Stomach smooth muscle (tissue), 2 donors: ENCODE results near the gene TPCN2.
A peak's percentile ranks its signal among the peaks of the same experiment; 100 is the strongest.

Experiments
- H3K27ac ChIP-seq: one replicate; pipeline ENCODE4 v1.7.0; 2013; ENCODE audit warnings: mild to moderate bottlenecking, low read length, inconsistent platforms
- H3K27me3 ChIP-seq, 2 donors: one replicate each; pipeline ENCODE4 v1.7.0; 2013; ENCODE audit warnings: low read length in 2 of 2; ENCODE audit not compliant: insufficient read depth in 2 of 2, control insufficient read depth in 1 of 2
- H3K36me3 ChIP-seq, 2 donors: one replicate each; pipeline ENCODE4 v1.7.0; 2013; ENCODE audit warnings: low read length in 2 of 2; ENCODE audit not compliant: control insufficient read depth in 2 of 2, insufficient read depth in 2 of 2
- H3K4me1 ChIP-seq: one replicate; pipeline ENCODE4 v1.7.0; 2013; ENCODE audit warnings: low read length; ENCODE audit not compliant: control insufficient read depth, insufficient read depth
- H3K4me3 ChIP-seq, 2 donors: one replicate each; pipeline ENCODE4 v1.7.0; 2013; ENCODE audit warnings: low read length in 2 of 2
- H3K9ac ChIP-seq, 2 donors: one replicate each; pipeline ENCODE4 v1.7.0; 2013; ENCODE audit warnings: low read length in 2 of 2, mild to moderate bottlenecking in 1 of 2
- H3K9me3 ChIP-seq, 2 donors: one replicate each; pipeline ENCODE4 v1.7.0; 2013; ENCODE audit warnings: low read length in 2 of 2; ENCODE audit not compliant: control insufficient read depth in 2 of 2
- donor health status: healthy.
- donor health status: Pancreatic carcinoma.

The TPCN2 gene

DNA sequence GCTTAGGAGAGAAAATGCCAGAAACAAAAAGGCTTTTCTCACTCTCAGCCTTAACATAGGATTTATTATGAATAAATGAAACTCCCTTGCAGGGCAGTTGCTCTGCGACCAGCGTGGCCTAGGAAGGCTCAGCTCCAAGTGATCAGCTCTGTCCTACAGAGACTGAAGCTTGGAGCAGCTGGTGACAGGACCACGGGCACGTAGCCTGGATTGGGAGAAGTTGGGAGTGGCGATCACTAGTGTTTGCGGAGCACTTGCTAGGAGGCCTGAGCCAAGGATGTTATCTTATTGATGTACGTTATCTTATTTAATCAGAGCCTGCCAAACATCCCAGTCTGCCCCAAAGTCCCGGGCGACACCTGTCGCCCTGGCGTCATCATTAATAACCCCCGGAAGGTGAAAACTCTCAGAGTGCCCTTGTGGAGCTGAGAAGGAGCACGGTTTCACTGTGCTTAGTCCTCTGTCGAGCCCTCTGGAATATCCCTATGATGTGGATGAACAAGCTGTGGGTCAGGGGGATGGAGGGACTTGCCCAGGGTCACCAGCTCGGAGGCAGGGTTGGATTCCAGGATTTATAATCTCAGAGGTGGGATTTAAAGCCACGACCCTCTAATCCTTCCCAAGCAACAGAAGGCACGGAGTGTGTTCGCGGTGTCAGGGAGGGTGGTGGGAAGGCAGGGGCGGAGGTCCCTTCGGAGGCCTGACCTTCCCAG is 66.2 kb downstream of the TPCN2 start:
- no peaks in the 10 kb centered on the region for H3K27me3 ChIP-seq
- H3K9me3 ChIP-seq = peaks cover 0 to 4% of the 10 kb centered on the region in 2 donors
- no peak overlapping the region for H3K9ac ChIP-seq
- peaks cover 0 to 5% of the 10 kb centered on the region in 2 donors for H3K36me3 ChIP-seq
- no peak overlapping the region for H3K27ac ChIP-seq
- no peak overlapping the region for H3K4me3 ChIP-seq
- H3K4me1 ChIP-seq = no peaks in the 10 kb centered on the region

DNA sequence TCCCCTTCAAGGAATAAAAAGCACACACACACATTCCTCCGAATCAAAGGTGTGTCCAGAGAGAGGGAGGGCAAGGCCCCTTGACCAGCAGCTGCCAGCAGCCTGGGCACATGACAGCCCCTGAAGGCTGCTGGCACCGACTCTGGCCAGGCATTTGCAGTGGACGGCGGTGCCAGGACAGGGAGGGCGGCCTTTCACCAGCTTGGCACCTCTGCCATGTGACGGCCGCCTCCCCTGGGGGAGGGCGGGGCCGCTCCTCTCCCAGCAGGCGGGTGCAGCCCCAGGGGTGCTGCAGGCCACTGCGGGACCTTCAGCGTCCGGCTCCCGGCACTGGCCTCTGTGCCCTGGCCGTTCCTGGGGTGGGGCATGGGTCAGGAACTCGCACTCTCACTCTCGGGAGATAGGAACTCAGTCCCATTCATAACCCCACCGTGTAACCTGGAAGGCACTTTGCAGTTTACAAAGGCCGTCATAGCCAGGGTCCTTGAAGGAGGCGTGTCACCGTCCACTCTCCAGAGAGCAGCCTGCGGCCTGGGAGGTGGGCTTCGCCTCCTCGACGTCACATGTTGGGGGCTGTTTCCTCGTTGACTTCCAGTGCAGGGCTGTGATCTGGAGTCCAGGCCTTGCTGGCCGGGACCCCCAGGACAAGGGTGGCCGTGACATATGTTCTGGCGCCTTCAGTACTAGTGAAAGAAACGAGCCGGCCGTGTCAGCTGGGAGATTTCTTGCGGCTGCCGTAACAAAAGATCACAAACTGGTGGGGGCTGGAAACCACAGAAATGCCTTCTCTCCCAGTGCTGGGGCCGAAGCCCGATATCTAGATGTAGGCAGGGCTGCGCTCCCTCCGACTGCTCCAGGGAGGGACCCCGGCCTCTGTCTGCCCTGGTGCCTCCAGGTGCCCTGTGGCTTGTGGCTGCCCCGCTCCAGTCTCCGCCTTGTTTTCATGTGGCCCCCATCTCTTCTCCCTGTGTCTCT is 67.1 kb downstream of the TPCN2 start:
- H3K27me3 ChIP-seq = no peaks in the 10 kb centered on the region
- no peak overlapping the region for H3K27ac ChIP-seq
- H3K9ac ChIP-seq = no peak overlapping the region
- H3K4me1 ChIP-seq = no peaks in the 10 kb centered on the region
- H3K9me3 ChIP-seq = peaks cover 0 to 4% of the 10 kb centered on the region in 2 donors
- peaks cover 0 to 5% of the 10 kb centered on the region in 2 donors for H3K36me3 ChIP-seq
- H3K4me3 ChIP-seq = no peak overlapping the region

DNA sequence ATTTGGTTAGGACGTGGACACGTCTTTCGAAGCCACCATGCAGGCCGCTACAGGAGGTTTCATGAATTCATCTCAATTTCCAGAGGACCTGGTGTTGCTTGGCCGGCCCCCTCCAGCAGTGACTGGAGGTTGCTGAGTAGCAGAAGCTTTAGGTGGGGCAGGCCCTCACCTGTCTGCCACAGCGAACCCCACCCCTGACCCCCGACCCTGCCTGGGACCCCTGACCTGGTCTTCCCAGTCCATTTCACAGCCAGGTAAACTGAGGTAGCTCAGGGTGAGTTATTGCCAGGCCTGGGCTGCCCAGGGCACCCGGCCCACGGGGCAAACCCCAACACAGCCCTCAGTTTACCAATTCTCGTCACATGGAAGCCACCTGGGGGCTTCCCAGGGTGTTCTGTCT is 67.9 kb downstream of the TPCN2 start:
- no peaks in the 10 kb centered on the region for H3K27me3 ChIP-seq
- H3K4me1 ChIP-seq = no peaks in the 10 kb centered on the region
- H3K4me3 ChIP-seq = no peak overlapping the region
- no peak overlapping the region for H3K9ac ChIP-seq
- peaks cover 0 to 5% of the 10 kb centered on the region in 2 donors for H3K36me3 ChIP-seq
- peaks cover 0 to 4% of the 10 kb centered on the region in 2 donors for H3K9me3 ChIP-seq
- no peak overlapping the region for H3K27ac ChIP-seq

DNA sequence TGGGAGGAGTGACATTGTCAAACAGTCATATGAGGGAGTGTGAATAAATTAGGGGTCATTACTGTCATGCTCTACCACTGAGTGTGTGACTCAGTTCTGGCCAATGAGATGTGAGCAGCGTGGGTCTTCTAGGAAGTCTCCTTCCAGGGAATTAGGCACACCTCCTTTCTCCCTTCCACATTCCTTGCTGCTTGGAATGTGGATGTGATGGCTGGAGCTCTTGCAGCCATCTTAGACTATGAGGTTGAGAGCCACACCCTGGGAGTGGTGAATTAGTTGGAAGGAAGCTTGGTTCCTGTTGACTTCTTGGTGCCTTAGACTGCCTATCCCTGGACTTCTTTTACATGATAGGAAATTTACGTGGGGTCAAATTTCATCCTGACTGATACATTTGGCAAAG is 70.5 kb downstream of the TPCN2 start:
- H3K36me3 ChIP-seq = peaks cover 0 to 5% of the 10 kb centered on the region in 2 donors
- peaks cover 0 to 4% of the 10 kb centered on the region in 2 donors for H3K9me3 ChIP-seq
- peaks cover 14% of the 10 kb centered on the region for H3K4me1 ChIP-seq
- H3K27me3 ChIP-seq = no peaks in the 10 kb centered on the region
- H3K27ac ChIP-seq = no peak overlapping the region
- H3K4me3 ChIP-seq = no peak overlapping the region
- H3K9ac ChIP-seq = no peak overlapping the region

DNA sequence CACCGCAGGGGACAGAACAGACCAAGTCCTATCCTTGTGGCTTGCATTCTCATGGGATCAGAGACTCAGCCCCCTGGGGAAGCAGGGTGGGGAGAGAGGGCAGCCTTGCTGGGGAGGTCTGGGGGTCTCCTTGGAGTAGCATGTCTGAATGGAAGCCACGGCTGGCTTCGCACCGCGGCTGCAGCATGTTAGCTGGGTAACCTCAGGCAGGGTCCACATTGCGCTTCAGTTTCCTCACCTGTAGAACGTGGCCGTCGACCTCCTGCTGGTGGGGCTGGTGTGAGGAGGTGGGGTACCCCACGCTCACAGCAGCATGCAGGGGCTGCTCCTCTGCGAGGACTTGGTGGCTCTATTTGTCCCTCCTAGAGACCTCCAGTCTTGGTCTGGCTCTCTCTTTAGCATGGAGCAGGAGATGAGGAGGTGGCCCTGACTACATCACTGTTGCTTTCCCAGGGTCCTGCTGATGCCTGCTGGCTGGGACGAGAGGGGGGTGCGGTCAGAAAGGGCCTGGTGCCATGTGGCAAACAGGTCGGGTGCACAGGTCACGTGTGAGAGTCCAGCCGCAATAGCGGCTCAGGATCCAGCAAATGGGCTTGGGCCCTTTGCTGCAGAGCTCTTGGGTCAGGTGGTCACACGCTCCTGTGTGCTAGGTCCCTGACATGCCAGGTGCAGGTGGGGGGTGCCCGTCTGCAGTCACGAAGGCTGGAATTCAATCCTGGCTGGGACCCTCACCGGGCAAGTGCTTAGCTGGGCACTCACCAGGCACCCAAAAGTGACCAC is 71.6 kb downstream of the TPCN2 start:
- H3K27ac ChIP-seq = no peak overlapping the region
- H3K4me3 ChIP-seq = no peak overlapping the region
- peaks cover 0 to 4% of the 10 kb centered on the region in 2 donors for H3K9me3 ChIP-seq
- H3K9ac ChIP-seq = no peak overlapping the region
- H3K36me3 ChIP-seq = peaks cover 0 to 5% of the 10 kb centered on the region in 2 donors
- H3K4me1 ChIP-seq = peaks cover 14% of the 10 kb centered on the region
- no peaks in the 10 kb centered on the region for H3K27me3 ChIP-seq

DNA sequence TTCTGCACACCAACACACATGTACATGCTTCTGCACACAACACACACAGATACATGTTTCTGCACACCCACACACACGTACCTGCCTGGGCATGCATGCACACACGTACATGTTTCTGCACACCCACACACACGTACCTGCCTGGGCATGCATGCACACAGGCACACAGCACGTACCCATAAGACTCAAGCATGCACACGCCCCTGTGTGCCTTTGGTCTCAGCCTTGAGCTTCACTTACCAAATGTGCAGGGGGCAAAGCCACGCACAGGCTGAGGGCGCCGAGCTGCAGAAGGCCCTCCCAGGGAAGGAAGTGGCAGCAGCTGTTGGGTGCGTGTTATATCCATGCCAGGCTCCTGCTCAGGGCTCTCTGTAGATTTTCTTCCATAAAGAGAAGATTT is 72.3 kb downstream of the TPCN2 start:
- H3K4me1 ChIP-seq = peaks cover 14% of the 10 kb centered on the region
- no peak overlapping the region for H3K27ac ChIP-seq
- peaks cover 0 to 5% of the 10 kb centered on the region in 2 donors for H3K36me3 ChIP-seq
- no peak overlapping the region for H3K4me3 ChIP-seq
- peaks cover 0 to 4% of the 10 kb centered on the region in 2 donors for H3K9me3 ChIP-seq
- no peaks in the 10 kb centered on the region for H3K27me3 ChIP-seq
- no peak overlapping the region for H3K9ac ChIP-seq

DNA sequence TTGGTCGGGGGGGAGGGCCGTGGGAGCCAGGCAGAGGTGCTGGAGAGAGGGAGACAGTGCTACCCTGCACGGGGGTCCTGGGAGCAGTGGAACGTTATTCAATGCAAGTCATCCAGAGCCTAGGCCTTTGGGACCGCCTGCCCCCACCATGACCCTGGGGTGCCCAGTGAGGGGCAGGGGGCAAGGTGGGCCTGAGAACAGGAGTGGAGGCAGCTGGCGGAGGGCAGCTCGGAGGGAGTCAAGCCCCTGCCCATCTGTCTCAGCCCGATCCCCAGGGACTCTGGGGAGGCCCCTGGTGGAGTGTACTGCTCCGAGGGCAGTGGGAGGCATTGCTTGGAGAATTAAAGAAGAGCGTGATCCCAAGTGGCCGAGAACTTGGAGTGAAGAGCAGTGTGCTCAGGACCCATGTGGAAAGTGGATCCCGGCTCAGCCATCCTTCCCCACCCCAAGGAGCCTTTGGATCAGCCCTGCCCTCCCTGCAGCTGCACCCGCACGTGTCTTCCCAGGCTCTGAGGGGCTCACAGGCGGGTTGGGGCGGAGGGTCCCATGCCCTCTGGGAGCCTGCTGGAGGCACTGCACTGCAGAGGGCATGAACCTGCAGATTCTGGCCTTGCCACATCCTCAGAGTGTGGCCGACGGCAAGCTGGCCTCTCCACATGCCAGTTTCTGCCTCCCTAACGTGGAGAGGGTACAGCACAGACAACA is 73.0 kb downstream of the TPCN2 start:
- H3K36me3 ChIP-seq = peaks cover 0 to 5% of the 10 kb centered on the region in 2 donors
- H3K27ac ChIP-seq = no peak overlapping the region

DNA sequence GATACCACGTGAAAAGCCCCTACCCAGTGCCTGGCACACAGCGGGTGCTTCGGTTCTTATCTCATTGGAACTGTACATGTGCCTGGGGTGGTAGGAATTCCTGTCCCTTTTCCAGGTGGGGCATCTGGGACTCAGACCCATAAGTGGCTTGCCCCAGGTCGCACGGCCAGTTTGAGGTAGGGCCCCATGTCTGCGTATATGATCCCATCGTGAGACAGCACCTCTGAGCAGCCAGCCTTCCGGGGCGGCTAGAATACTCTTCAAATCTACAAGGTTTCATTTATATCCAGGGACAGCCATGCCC is 73.5 kb downstream of the TPCN2 start:
- H3K4me3 ChIP-seq = peak overlapping the region in 1 of 2 donors; percentile 40
- H3K27ac ChIP-seq = no peak overlapping the region
- H3K27me3 ChIP-seq = no peaks in the 10 kb centered on the region
- H3K9ac ChIP-seq = no peak overlapping the region
- H3K4me1 ChIP-seq = peaks cover 15% of the 10 kb centered on the region
- peaks cover 0 to 5% of the 10 kb centered on the region in 2 donors for H3K36me3 ChIP-seq
- peaks cover 0 to 4% of the 10 kb centered on the region in 2 donors for H3K9me3 ChIP-seq

More for the DNA sequence above, 73.0 kb downstream of the TPCN2 start:
- no peak overlapping the region for H3K9ac ChIP-seq
- peaks cover 14% of the 10 kb centered on the region for H3K4me1 ChIP-seq
- no peaks in the 10 kb centered on the region for H3K27me3 ChIP-seq
- no peak overlapping the region for H3K4me3 ChIP-seq
- H3K9me3 ChIP-seq = peaks cover 0 to 4% of the 10 kb centered on the region in 2 donors

DNA sequence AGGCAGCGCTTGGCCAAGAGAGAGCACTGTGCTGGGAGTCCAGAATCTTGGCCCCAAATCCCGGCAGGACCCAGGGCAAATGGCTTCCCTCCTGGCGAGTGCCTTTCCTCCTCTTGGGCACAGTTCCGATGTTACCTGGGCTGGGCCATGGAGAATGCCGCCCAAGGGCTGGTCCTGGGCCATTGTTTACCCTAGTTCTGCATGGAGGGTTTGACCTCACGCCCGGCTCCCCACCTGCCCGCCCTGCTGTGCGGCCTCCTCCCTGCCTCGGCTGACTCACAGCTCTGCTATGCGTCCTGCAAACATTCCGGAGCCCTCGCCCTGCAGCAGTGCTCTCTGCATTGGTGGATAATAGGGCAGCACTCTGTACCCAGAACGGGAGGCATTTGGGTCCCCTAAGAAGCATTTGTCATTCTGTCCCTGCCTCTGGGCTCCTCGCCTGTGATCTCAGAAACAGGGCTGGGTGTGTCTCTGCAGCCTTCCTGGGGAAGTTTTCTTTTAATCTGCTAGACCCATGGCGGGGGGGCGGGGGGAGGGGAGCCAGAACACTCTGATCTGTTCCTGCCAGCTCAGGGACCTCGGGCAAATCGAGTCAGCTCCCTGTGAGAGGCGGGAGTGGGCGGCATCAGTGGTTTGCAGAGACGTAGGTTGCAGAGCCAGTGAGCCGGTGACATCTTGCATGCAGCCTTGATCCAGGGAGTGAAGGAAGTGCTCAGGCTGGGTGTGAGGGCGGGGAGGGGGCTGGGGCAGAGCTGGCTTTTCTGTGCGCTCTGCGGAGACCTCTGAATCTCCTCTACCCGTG is 74.1 kb downstream of the TPCN2 start:
- peak overlapping the region; percentile 16 to 40 for H3K4me3 ChIP-seq
- peaks cover 17% of the 10 kb centered on the region for H3K4me1 ChIP-seq
- no peak overlapping the region for H3K9ac ChIP-seq
- H3K36me3 ChIP-seq = peaks cover 0 to 5% of the 10 kb centered on the region in 2 donors
- no peak overlapping the region for H3K27ac ChIP-seq
- peaks cover 0 to 4% of the 10 kb centered on the region in 2 donors for H3K9me3 ChIP-seq
- H3K27me3 ChIP-seq = no peaks in the 10 kb centered on the region
